ENCODE data around the gene IMMP1L.

Gene IMMP1L

GRCh38 chr11:31419669-31420068, 89.8 kb downstream of the IMMP1L start:
- H3K27ac ChIP-seq = no peak overlapping the region
- TF ChIP-seq ZFX (IDR thresholded peaks at IDR 0.05; ENCODE audit: borderline replicate concordance) (no peak), CTCF (IDR thresholded peaks at IDR 0.05) (no peak)

DNA sequence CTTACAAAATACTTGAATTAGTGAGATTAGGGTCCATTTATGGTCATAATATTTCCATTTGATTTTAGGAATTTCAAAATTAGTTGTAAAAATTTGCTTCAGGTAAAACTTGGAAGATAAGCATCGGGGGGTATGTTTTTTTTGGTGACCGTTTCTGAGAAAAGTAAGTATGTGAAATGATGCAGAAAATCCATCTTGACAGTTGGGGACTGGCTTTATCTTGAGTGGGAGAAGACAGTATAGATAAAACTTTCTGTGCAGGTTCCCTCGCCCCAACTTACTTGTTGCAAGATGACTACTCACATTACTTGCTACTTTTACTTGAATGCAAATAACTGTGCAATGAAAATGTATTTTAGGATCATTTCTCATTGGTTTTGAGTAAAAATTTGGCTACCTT, 90.3 kb downstream of the IMMP1L start:
- no peak overlapping the region for H3K27ac ChIP-seq
- TF ChIP-seq CTCF (IDR thresholded peaks at IDR 0.05) (no peak), ZFX (IDR thresholded peaks at IDR 0.05; ENCODE audit: borderline replicate concordance) (no peak)

GRCh38 chr11:31417816-31418215, 91.6 kb downstream of the IMMP1L start:
- no peak for TF ChIP-seq CTCF (IDR thresholded peaks at IDR 0.05)
- TF ChIP-seq ZFX (IDR thresholded peaks at IDR 0.05; ENCODE audit: borderline replicate concordance) = no peak
- H3K27ac ChIP-seq = no peak overlapping the region

- TF ChIP-seq ZFX (IDR thresholded peaks at IDR 0.05; ENCODE audit: borderline replicate concordance) (no peak), CTCF (IDR thresholded peaks at IDR 0.05) (no peak)
- H3K27ac ChIP-seq = no peak overlapping the region
Observed at GRCh38 chr11:31417357-31417756, 92.1 kb downstream of the IMMP1L start.

DNA sequence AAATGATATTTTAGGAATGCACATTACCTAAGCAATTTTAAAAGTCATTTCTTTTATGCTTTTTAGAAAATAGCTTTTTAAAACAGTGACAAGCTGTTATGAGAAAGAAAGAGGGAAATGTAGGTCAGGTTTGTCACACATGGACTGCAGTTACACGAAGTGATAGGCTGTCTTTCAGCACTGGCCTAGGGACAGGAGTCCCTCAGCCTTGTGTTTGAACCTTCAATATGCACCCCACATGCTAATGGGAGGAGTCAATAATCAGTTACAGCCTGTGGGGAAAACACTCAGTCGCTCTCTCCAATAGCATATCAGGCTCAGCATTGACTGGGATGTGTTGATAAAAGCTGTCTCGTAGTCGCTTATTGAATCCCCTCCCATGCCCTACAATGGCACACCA, 94.0 kb downstream of the IMMP1L start:
- TF ChIP-seq CTCF (IDR thresholded peaks at IDR 0.05) (no peak), ZFX (IDR thresholded peaks at IDR 0.05; ENCODE audit: borderline replicate concordance) (no peak)

GRCh38 chr11:31414338-31414737, 95.1 kb downstream of the IMMP1L start:
- TF ChIP-seq ZFX (IDR thresholded peaks at IDR 0.05; ENCODE audit: borderline replicate concordance) = no peak
- no peak for TF ChIP-seq CTCF (IDR thresholded peaks at IDR 0.05)

More for the DNA sequence above, 94.0 kb downstream of the IMMP1L start:
- no peak overlapping the region for H3K27ac ChIP-seq

GRCh38 chr11:31412946-31413345, 96.5 kb downstream of the IMMP1L start:
- TF ChIP-seq CTCF (IDR thresholded peaks at IDR 0.05) (no peak), ZFX (IDR thresholded peaks at IDR 0.05; ENCODE audit: borderline replicate concordance) (no peak)
- H3K27ac ChIP-seq = no peak overlapping the region

More at GRCh38 chr11:31414338-31414737, 95.1 kb downstream of the IMMP1L start:
- H3K27ac ChIP-seq = no peak overlapping the region

Data from 22Rv1 (cell line).